ENCODE measurements around the gene MAP3K5.

Gene MAP3K5

DNA sequence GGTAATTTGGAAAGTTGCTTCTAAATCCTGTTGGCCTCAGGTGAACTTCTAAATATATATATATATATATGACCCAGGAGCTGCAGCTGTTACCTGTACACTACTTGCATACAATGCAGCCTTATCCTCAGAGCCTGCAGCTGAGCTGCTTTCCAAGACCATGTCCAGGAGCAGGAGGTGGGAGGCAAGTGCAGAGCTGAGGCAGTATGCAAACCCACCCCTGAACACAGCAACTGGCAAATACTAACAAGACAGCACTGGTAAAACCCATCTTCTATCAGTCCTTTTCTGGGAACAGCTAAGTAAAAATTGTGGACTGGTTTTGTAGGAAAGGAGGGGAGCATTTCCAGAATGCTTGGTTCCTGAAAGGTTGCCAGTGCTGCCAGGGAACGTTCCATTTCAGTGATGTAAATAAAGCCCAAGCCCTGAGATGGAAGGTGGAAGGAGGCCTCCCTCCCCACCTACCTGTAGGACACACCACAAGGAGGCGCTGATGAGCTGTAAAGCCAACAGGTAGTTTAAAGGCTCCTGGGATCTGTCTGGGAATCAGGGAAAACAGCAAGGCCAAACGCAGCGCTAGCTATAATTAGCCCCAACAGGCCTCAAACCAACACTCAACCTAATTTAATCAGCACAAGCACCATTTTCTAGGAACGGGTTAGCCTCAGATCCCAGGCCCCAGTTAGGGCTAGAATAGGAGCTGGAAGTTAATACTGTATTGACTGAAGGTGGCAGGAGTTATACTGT is 148.3 kb downstream of the MAP3K5 start:
- TF ChIP-seq, protein P1, sequence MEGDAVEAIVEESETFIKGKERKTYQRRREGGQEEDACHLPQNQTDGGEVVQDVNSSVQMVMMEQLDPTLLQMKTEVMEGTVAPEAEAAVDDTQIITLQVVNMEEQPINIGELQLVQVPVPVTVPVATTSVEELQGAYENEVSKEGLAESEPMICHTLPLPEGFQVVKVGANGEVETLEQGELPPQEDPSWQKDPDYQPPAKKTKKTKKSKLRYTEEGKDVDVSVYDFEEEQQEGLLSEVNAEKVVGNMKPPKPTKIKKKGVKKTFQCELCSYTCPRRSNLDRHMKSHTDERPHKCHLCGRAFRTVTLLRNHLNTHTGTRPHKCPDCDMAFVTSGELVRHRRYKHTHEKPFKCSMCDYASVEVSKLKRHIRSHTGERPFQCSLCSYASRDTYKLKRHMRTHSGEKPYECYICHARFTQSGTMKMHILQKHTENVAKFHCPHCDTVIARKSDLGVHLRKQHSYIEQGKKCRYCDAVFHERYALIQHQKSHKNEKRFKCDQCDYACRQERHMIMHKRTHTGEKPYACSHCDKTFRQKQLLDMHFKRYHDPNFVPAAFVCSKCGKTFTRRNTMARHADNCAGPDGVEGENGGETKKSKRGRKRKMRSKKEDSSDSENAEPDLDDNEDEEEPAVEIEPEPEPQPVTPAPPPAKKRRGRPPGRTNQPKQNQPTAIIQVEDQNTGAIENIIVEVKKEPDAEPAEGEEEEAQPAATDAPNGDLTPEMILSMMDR (IDR thresholded peaks at IDR 0.05; ENCODE audit: low read depth, low read length): peak; percentile 88
- H3K4me3 ChIP-seq (ENCODE audit: low read depth, low read length): no peak overlapping the region
- in situ Hi-C loops (cut with HindIII; ENCODE audit: low sequenced_read_pairs): no loop called here
- DNase-seq (ENCODE audit: low read depth, low spot score): peak; percentile 87

GRCh38 chr6:136641873-136642465 is 150.3 kb downstream of the MAP3K5 start:
- TF ChIP-seq, protein P1 (IDR thresholded peaks at IDR 0.05; ENCODE audit: low read depth, low read length): no peak
- no peak for DNase-seq (ENCODE audit: low read depth, low spot score)
- in situ Hi-C loops (cut with HindIII; ENCODE audit: low sequenced_read_pairs): no loop called here
- H3K4me3 ChIP-seq (ENCODE audit: low read depth, low read length): no peak overlapping the region

DNA sequence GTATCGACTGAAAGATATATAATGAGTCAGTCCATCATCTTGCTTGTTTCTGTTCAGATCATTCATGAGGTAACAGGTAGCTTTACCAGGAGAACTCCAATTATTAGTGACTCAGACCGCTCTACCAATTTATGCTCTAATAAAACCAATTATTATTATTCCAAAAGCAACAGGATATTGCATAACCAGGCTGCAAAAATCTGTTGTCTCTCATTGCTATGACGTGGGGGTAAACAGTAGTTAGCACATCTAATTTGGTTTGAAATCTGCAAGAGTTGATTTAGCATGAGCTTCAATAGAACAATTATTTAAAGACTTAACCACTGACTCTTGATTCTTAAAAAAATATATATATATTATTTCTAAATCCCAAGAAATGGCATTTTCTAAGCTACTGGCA is 151.1 kb downstream of the MAP3K5 start:
- TF ChIP-seq, protein P1 (IDR thresholded peaks at IDR 0.05; ENCODE audit: low read depth, low read length): no peak
- no peak overlapping the region for H3K4me3 ChIP-seq (ENCODE audit: low read depth, low read length)
- DNase-seq (ENCODE audit: low read depth, low spot score): no peak
- in situ Hi-C loops (cut with HindIII; ENCODE audit: low sequenced_read_pairs): no loop called here

GRCh38 chr6:136640132-136640915 is 152.0 kb downstream of the MAP3K5 start:
- peak; percentile 34 for DNase-seq (ENCODE audit: low read depth, low spot score)
- TF ChIP-seq, protein P1 (IDR thresholded peaks at IDR 0.05; ENCODE audit: low read depth, low read length): no peak
- in situ Hi-C loops (cut with HindIII; ENCODE audit: low sequenced_read_pairs): no loop called here
- no peak overlapping the region for H3K4me3 ChIP-seq (ENCODE audit: low read depth, low read length)

GRCh38 chr6:136639702-136640101 is 152.6 kb downstream of the MAP3K5 start:
- DNase-seq (ENCODE audit: low read depth, low spot score): no peak
- no peak overlapping the region for H3K4me3 ChIP-seq (ENCODE audit: low read depth, low read length)
- in situ Hi-C loops (cut with HindIII; ENCODE audit: low sequenced_read_pairs): no loop called here
- TF ChIP-seq, protein P1 (IDR thresholded peaks at IDR 0.05; ENCODE audit: low read depth, low read length): no peak

DNA sequence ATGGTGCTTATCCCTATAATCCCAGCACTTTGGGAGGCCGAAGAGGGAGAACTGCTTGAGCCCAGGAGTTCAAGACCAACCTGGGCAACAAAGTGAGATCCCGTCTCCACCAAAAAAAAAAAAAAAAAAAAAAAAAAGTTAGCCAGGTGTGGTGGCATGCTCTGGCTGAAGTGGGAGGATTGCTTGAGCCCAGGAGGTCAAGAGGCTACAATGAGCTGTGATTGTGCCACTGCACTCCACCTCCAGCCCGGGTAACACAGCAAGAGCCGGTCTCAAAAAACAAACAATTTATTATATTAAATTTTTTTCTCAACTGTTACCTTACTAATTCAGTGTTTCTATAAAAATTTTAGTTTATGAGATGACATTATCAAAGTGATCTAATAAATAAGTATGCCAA is 156.7 kb downstream of the MAP3K5 start:
- TF ChIP-seq, protein P1 (IDR thresholded peaks at IDR 0.05; ENCODE audit: low read depth, low read length): no peak
- no peak for DNase-seq (ENCODE audit: low read depth, low spot score)
- in situ Hi-C loops (cut with HindIII; ENCODE audit: low sequenced_read_pairs): no loop called here
- no peak overlapping the region for H3K4me3 ChIP-seq (ENCODE audit: low read depth, low read length)
